IMR-90 (cell line): ENCODE measurements around the gene COG2. TPM values are rescaled to one million over a fixed set of nuclear protein-coding genes. Genes with fewer than 3 reads are reported as not detected.
A peak's percentile ranks its signal among the peaks of the same experiment; 100 is the strongest.

Experiments
- ATAC-seq: fragments of 200-7000 bp; cut with Tn5 transposase; 2 replicates; pipeline ENCODE4 v1.9.1; 2020; ENCODE audit warnings: low read depth, mild to moderate bottlenecking, moderate library complexity
- BruUV-seq: library from RNA; stranded (reverse); fragments of 400-500 nt; replicated peaks from 2 replicates; lab custom pipeline; 2021; lab: Mats Ljungman, UMichigan
- CTCF ChIA-PET: fragments of 300-600 bp; formaldehyde crosslinking; extraction: SDS; loops from one replicate; lab custom pipeline; 2021; ENCODE audit warnings: antibody characterized with exemption; lab: Yijun Ruan, JAX
- POLR2A ChIA-PET: fragments of 300-600 bp; sonication (Branson Sonifier 250); formaldehyde crosslinking; loops from one replicate; lab custom pipeline; 2022; ENCODE audit warnings: antibody characterized with exemption; ENCODE audit not compliant: unreplicated experiment; lab: Charles Lee
- DNase-seq: peaks from one replicate; pipeline ENCODE4 v3.0.0; 2013
- H2AFZ ChIP-seq: replicated peaks from 2 replicates; pipeline ENCODE3; 2013; ENCODE audit warnings: low read length, mild to moderate bottlenecking; ENCODE audit not compliant: poor library complexity
- H2AK5ac ChIP-seq: 2 replicates; pipeline ENCODE4 v1.6.1; 2013; ENCODE audit warnings: low read depth, low read length, inconsistent platforms
- H2AK9ac ChIP-seq: replicated peaks from 2 replicates; pipeline ENCODE3; 2013; ENCODE audit warnings: mild to moderate bottlenecking, low read depth, low read length, moderate library complexity; ENCODE audit not compliant: poor library complexity
- H2BK120ac ChIP-seq: 2 replicates; pipeline ENCODE4 v1.6.1; 2013; ENCODE audit warnings: low read depth, low read length, inconsistent platforms
- H2BK15ac ChIP-seq: 3 replicates; pipeline ENCODE4 v1.6.1; 2013; ENCODE audit warnings: low read depth, low read length, inconsistent platforms
- H2BK20ac ChIP-seq: 2 replicates; pipeline ENCODE4 v1.6.1; 2013; ENCODE audit warnings: low read depth, mild to moderate bottlenecking, inconsistent platforms, low read length, moderate library complexity
- H2BK5ac ChIP-seq: 2 replicates; pipeline ENCODE4 v1.6.1; 2013; ENCODE audit warnings: mild to moderate bottlenecking, low read depth, low read length, inconsistent platforms; ENCODE audit not compliant: poor library complexity, severe bottlenecking
- H3K14ac ChIP-seq: replicated peaks from 2 replicates; pipeline ENCODE4 v1.6.1; 2013; ENCODE audit warnings: low read depth, low read length, inconsistent platforms
- H3K18ac ChIP-seq: 2 replicates; pipeline ENCODE4 v1.6.1; 2013; ENCODE audit warnings: low read depth, low read length, control low read depth
- H3K23ac ChIP-seq: 2 replicates; pipeline ENCODE4 v1.6.1; 2013; ENCODE audit warnings: low read depth, low read length, inconsistent platforms
- H3K27ac ChIP-seq: 2 replicates; pipeline ENCODE4 v1.5.1; 2013; ENCODE audit warnings: mild to moderate bottlenecking, control low read depth, low read length; ENCODE audit not compliant: insufficient read depth
- H3K27me3 ChIP-seq: 2 replicates; pipeline ENCODE4 v1.6.1; 2013; ENCODE audit warnings: low read length; ENCODE audit not compliant: control insufficient read depth, insufficient read depth
- H3K36me3 ChIP-seq: 2 replicates; pipeline ENCODE4 v1.6.1; 2013; ENCODE audit warnings: low read length, mixed read lengths; ENCODE audit not compliant: control insufficient read depth, insufficient read depth
- H3K4ac ChIP-seq: 2 replicates; pipeline ENCODE4 v1.6.1; 2013; ENCODE audit warnings: low read depth, low read length, inconsistent platforms
- H3K4me1 ChIP-seq: 2 replicates; pipeline ENCODE4 v1.6.1; 2013; ENCODE audit warnings: low read length, mixed read lengths; ENCODE audit not compliant: control insufficient read depth, insufficient read depth
- H3K4me2 ChIP-seq: 2 replicates; pipeline ENCODE4 v1.6.1; 2013; ENCODE audit warnings: low read depth, mild to moderate bottlenecking, control low read depth, low read length, moderate library complexity
- H3K4me3 ChIP-seq: 2 replicates; pipeline ENCODE4 v1.5.1; 2013; ENCODE audit warnings: low read depth, mild to moderate bottlenecking, control low read depth, low read length, moderate library complexity; ENCODE audit not compliant: insufficient read depth
- H3K56ac ChIP-seq: 2 replicates; pipeline ENCODE4 v1.6.1; 2013; ENCODE audit warnings: low read length, inconsistent platforms; ENCODE audit not compliant: insufficient read depth; ENCODE audit errors: extremely low read depth
- H3K79me1 ChIP-seq, 2 experiments: 2 replicates each; pipeline ENCODE4 v1.6.1; 2013; ENCODE audit warnings: low read length in 2 of 2, inconsistent platforms in 1 of 2, low read depth in 1 of 2
- H3K9ac ChIP-seq: 2 replicates; pipeline ENCODE4 v1.6.1; 2013; ENCODE audit warnings: low read depth, low read length, control low read depth
- H3K9me1 ChIP-seq: 2 replicates; pipeline ENCODE4 v1.6.1; 2013; ENCODE audit warnings: low read length, inconsistent platforms; ENCODE audit not compliant: insufficient read depth
- H3K9me3 ChIP-seq: 2 replicates; pipeline ENCODE4 v1.6.1; 2013; ENCODE audit warnings: low read length; ENCODE audit not compliant: control insufficient read depth, insufficient read depth
- H4K20me1 ChIP-seq: 2 replicates; pipeline ENCODE4 v1.6.1; 2013; ENCODE audit warnings: low read length, inconsistent platforms; ENCODE audit not compliant: insufficient read depth
- H4K5ac ChIP-seq: 2 replicates; pipeline ENCODE4 v1.6.1; 2013; ENCODE audit warnings: mild to moderate bottlenecking, low read depth, low read length, control low read depth
- H4K8ac ChIP-seq, 2 experiments: 2 replicates each; pipeline ENCODE4 v1.6.1; 2013; ENCODE audit warnings: low read depth in 2 of 2, low read length in 2 of 2, control low read depth in 1 of 2, inconsistent platforms in 1 of 2
- H4K91ac ChIP-seq: 2 replicates; pipeline ENCODE4 v1.6.1; 2013; ENCODE audit warnings: low read depth, low read length, inconsistent platforms; ENCODE audit not compliant: insufficient read depth
- MAZ ChIP-seq: IDR thresholded peaks from 2 replicates; pipeline ENCODE4 v1.6.1; 2012; ENCODE audit warnings: low read depth, mild to moderate bottlenecking, low read length, improper control_type of control experiment, moderate library complexity, borderline replicate concordance
- POLR2A ChIP-seq: IDR thresholded peaks from 2 replicates; pipeline ENCODE4 v1.6.1; 2012; ENCODE audit warnings: mild to moderate bottlenecking, low read depth, low read length
- WGBS, 2 experiments: methylation state at CpG; one replicate each; pipeline versions ENCODE4 v1.1.5 to v1.1.7; 2013; ENCODE audit warnings: missing lambda C conversion rate in 2 of 2; ENCODE audit not compliant: insufficient read length in 1 of 2; ENCODE audit errors: extremely low coverage in 2 of 2; 5-methylcytosine and 5-hydroxymethylcytosine counted together
- dilution Hi-C: fragments of 300-500 bp; cut with HindIII; formaldehyde crosslinking; loops from one replicate; pipeline ENCODE4 v1.14.3; 2018; ENCODE audit warnings: low sequenced_read_pairs; ENCODE audit not compliant: unreplicated experiment
- in situ Hi-C: fragments of 300-500 bp; cut with MboI; formaldehyde crosslinking; loops from 3 replicates; pipeline ENCODE4 v1.14.3; 2019; ENCODE audit warnings: low sequenced_read_pairs, inconsistent platforms, mixed read lengths
- intact Hi-C: fragments of 100-400 bp; cut with micrococcal nuclease; formaldehyde crosslinking; loops from 2 replicates; pipeline ENCODE4 v1.10.0; 2022
- polyA plus RNA-seq, 3 experiments: library from polyadenylated mRNA; depleted of rRNA; stranded (reverse); fragments of >200 nt; gene quantifications; 2 replicates each; pipeline ENCODE4 v1.2.3, GENCODE V29; 2012; ENCODE audit warnings: low replicate concordance in 1 of 3
- total RNA-seq: library from RNA; depleted of rRNA; stranded (reverse); fragments of >200 nt; gene quantifications from 2 replicates; pipeline ENCODE4 v1.2.3, GENCODE V29; 2012

COG2 gene
- total and polyA plus RNA-seq, 2 of the 4 experiments (the other 2 are of a cell fraction), result 9.1 to 16.7 TPM

- Histone ChIP-seq H2BK120ac (no peak overlapping the region), H3K4me3 (no peak overlapping the region), H4K8ac (no peak overlapping the region), H2AK5ac (no peak overlapping the region), H4K91ac (no peak overlapping the region), H4K5ac (no peak overlapping the region), H3K14ac (no peak overlapping the region), H2BK20ac (no peak overlapping the region), H4K20me1 (peaks cover 5% of the 10 kb centered on the region; the same call in 1 of the 2 replicates), H3K23ac (no peak overlapping the region), H3K9ac (no peak overlapping the region), H3K36me3 (no peaks in the 10 kb centered on the region), H3K4me2 (peak overlapping the region; percentile 42), H3K9me1 (peaks cover 9% of the 10 kb centered on the region), H3K27ac (no peak overlapping the region), H3K18ac (no peak overlapping the region), H3K9me3 (no peaks in the 10 kb centered on the region), H2AK9ac (no peak overlapping the region), H3K79me1 (peaks cover 17 to 48% of the 10 kb centered on the region in 2 experiments), H2AFZ (no peak overlapping the region), H3K27me3 (peaks cover 7% of the 10 kb centered on the region; the same call in 1 of the 2 replicates), H3K4me1 (peaks cover 4% of the 10 kb centered on the region), H2BK15ac (no peak overlapping the region), H3K4ac (no peak overlapping the region), H2BK5ac (no peak overlapping the region), H3K56ac (no peak overlapping the region)
- dilution Hi-C loops (no loop called here), in situ Hi-C loops (loop anchor here (10.0 kb wide), 1 partner anchor 131 kb away; no protein-coding TSS in a partner anchor), intact Hi-C loops (loop anchor here (5.0 kb wide), 3 partner anchors 148 to 568 kb away; no protein-coding TSS in a partner anchor)
- no TSS peak for BruUV-seq
- POLR2A ChIA-PET, result no interaction called here
- peak; percentile 51 for DNase-seq
- WGBS, 2 experiments, result no CpG with 5 or more reads among the region's 4 CpGs
- CTCF ChIA-PET, result interaction anchor here (1.3 kb wide), 1 partner anchor 129 kb away, joined by 10 read pairs; no protein-coding TSS in a partner anchor
- ATAC-seq, result no peak
- TF ChIP-seq POLR2A (no peak), MAZ (no peak)
These were observed 1.6 kb downstream of the COG2 start for GRCh38 chr1:230643908-230644307.
